K562 (cell line): ENCODE results near the gene GJA10. TPM values are rescaled to one million over a fixed set of nuclear protein-coding genes. Genes with fewer than 3 reads are reported as not detected.

Source experiments
- BCL6 ChIP-seq: fragments of 250-450 bp; sonication (Bioruptor Pico); IDR thresholded peaks from 2 replicates; pipeline ENCODE4 v1.4.0; 2020
- CBX2 ChIP-seq: fragments of 200-600 bp; sonication (generic); IDR thresholded peaks from one replicate; pipeline ENCODE4 v1.6.1; 2012; ENCODE audit warnings: mild to moderate bottlenecking, low read length, inconsistent platforms; ENCODE audit not compliant: insufficient read depth, poor library complexity, severe bottlenecking
- CBX3 ChIP-seq, 2 experiments: IDR thresholded peaks; 1 replicate in 1 of 2; 2 replicates in 1 of 2; pipeline ENCODE4 v1.6.1; 2012; ENCODE audit warnings: inconsistent platforms in 2 of 2, low read length in 2 of 2, borderline replicate concordance in 1 of 2, control low read depth in 1 of 2
- DDX20 ChIP-seq: fragments of 450-650 bp; IDR thresholded peaks from 2 replicates; pipeline ENCODE4 v1.6.1; 2016; ENCODE audit warnings: missing genetic modification characterization, low read depth, mild to moderate bottlenecking, missing compliant biosample characterization, moderate library complexity
- FOSL1 ChIP-seq: fragments of 200-800 bp; sonication (Bioruptor generic); conservative IDR thresholded peaks from 2 replicates; pipeline ENCODE4 v1.6.1; 2016; ENCODE audit warnings: missing genetic modification characterization, missing compliant biosample characterization
- HLTF ChIP-seq: fragments of 450-650 bp; IDR thresholded peaks from 2 replicates; pipeline ENCODE4 v1.6.1; 2016
- HSF4 ChIP-seq: fragments of 250-450 bp; sonication (Bioruptor Pico); IDR thresholded peaks from 2 replicates; pipeline ENCODE4 v2.1.2; 2022; ENCODE audit warnings: mild to moderate bottlenecking, moderate library complexity, borderline replicate concordance
- MCM2 ChIP-seq: fragments of 450-650 bp; IDR thresholded peaks from 2 replicates; pipeline ENCODE4 v1.6.1; 2017; ENCODE audit warnings: low read depth, mild to moderate bottlenecking
- RCOR1 ChIP-seq, 2 experiments: IDR thresholded peaks; 2 replicates each; pipeline ENCODE4 v1.6.1; 2012; ENCODE audit warnings: low read depth in 2 of 2, low read length in 2 of 2, borderline replicate concordance in 1 of 2, improper control_type of control experiment in 1 of 2
- SPI1 ChIP-seq: IDR thresholded peaks from 2 replicates; pipeline ENCODE4 v1.6.1; 2011; ENCODE audit warnings: low read depth, low read length, control low read depth, borderline replicate concordance
- SRF ChIP-seq, 2 experiments: fragments of 250-450, 450-650 bp in 1 of 2; sonication (Bioruptor Pico) in 1 of 2; sonication (generic) in 1 of 2; formaldehyde crosslinking; IDR thresholded peaks; 2 replicates each; pipeline versions ENCODE4 v1.5.0 to v1.5.1; 2020 to 2022; ENCODE audit warnings: mild to moderate bottlenecking in 1 of 2, missing genetic modification reagents in 1 of 2
- SRSF3 ChIP-seq: fragments of 200-400 bp; formaldehyde crosslinking; IDR thresholded peaks from 2 replicates; pipeline ENCODE4 v1.6.1; 2016; ENCODE audit warnings: mild to moderate bottlenecking, low read length, moderate library complexity; ENCODE audit not compliant: insufficient read depth
- ZNF644 ChIP-seq: fragments of 200-800 bp; sonication (Bioruptor generic); IDR thresholded peaks from 2 replicates; pipeline ENCODE4 v1.6.1; 2016; ENCODE audit warnings: low read depth, missing genetic modification characterization, missing compliant biosample characterization
- ZNF717 ChIP-seq: fragments of 250-450 bp; sonication (Bioruptor Pico); IDR thresholded peaks from 2 replicates; pipeline ENCODE4 v1.5.0; 2021
- polyA plus RNA-seq, 8 experiments: library from polyadenylated mRNA; depleted of rRNA in 4 of 8; stranded (reverse) in 5 of 8; unstranded in 3 of 8; fragments of >200 nt; fragmentation: Nextera tagmentation in 2 of 8; fragmentation: Illumina TruSeq in 1 of 8; extraction: Ambion mirVana in 2 of 8; extraction: Trizol in 1 of 8; gene quantifications; 2 replicates each; pipeline versions ENCODE4 v1.2.1 to v1.2.3, GENCODE V29; 2011 to 2014; ENCODE audit warnings: inconsistent platforms in 1 of 8, missing spikeins in 1 of 8
- total RNA-seq, 7 experiments: library from RNA; depleted of rRNA in 6 of 7; stranded (reverse); fragments of >200 nt in 6 of 7; fragmentation: Illumina TruSeq in 2 of 7; extraction: Trizol in 2 of 7; gene quantifications; 2 replicates each; pipeline versions ENCODE4 v1.2.1 to v1.2.3, GENCODE V29; 2011 to 2021; ENCODE audit warnings: low replicate concordance in 1 of 7
- TF ChIP-seq, protein P1 (sequence below): fragments of 450-650 bp; IDR thresholded peaks from 2 replicates; pipeline ENCODE4 v1.6.1; 2016; ENCODE audit warnings: borderline replicate concordance
- TF ChIP-seq, protein P2 (sequence below): fragments of 250-450 bp; sonication (Bioruptor Pico); IDR thresholded peaks from 2 replicates; pipeline ENCODE4 v1.5.0; 2021
- TF ChIP-seq, protein P3 (sequence below): sonication (generic); formaldehyde crosslinking; IDR thresholded peaks from 2 replicates; pipeline ENCODE4 v1.8.0; 2023; ENCODE audit warnings: missing genetic modification reagents, mild to moderate bottlenecking, borderline replicate concordance
- TF ChIP-seq, protein P4 (sequence below), 2 experiments: IDR thresholded peaks; 2 replicates each; pipeline ENCODE4 v1.6.1; 2011; ENCODE audit warnings: borderline replicate concordance in 1 of 2, control low read depth in 1 of 2, low read depth in 1 of 2, low read length in 1 of 2, mild to moderate bottlenecking in 1 of 2, mixed read lengths in 1 of 2, moderate library complexity in 1 of 2; ENCODE audit not compliant: insufficient read depth in 1 of 2, insufficient read length in 1 of 2, poor library complexity in 1 of 2, severe bottlenecking in 1 of 2; ENCODE audit errors: extremely low read depth in 1 of 2

GJA10 gene
- total and polyA plus RNA-seq, 9 of the 15 experiments (the other 6 are each of a cell fraction or from before 2014, with no cell fraction given): not detected

DNA sequence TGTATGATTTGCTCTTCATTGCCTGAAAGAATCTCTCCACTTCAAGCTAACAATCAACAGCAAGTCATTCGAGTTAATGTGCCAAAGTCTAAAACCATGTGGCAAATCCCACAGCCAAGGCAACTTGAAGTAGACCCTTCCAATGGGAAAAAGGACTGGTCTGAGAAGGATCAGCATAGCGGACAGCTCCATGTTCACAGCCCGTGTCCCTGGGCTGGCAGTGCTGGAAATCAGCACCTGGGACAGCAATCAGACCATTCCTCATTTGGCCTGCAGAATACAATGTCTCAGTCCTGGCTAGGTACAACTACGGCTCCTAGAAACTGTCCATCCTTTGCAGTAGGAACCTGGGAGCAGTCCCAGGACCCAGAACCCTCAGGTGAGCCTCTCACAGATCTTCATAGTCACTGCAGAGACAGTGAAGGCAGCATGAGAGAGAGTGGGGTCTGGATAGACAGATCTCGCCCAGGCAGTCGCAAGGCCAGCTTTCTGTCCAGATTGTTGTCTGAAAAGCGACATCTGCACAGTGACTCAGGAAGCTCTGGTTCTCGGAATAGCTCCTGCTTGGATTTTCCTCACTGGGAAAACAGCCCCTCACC lies 1.1 kb downstream of the GJA10 start (continued):
- TF ChIP-seq, protein P1, sequence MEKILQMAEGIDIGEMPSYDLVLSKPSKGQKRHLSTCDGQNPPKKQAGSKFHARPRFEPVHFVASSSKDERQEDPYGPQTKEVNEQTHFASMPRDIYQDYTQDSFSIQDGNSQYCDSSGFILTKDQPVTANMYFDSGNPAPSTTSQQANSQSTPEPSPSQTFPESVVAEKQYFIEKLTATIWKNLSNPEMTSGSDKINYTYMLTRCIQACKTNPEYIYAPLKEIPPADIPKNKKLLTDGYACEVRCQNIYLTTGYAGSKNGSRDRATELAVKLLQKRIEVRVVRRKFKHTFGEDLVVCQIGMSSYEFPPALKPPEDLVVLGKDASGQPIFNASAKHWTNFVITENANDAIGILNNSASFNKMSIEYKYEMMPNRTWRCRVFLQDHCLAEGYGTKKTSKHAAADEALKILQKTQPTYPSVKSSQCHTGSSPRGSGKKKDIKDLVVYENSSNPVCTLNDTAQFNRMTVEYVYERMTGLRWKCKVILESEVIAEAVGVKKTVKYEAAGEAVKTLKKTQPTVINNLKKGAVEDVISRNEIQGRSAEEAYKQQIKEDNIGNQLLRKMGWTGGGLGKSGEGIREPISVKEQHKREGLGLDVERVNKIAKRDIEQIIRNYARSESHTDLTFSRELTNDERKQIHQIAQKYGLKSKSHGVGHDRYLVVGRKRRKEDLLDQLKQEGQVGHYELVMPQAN: no peak
- TF ChIP-seq HSF4 (CRISPR knock-in tag) (no peak), RCOR1 (IDR thresholded peaks at IDR 0.05; ENCODE audit: borderline replicate concordance in 1 of 2, low read depth in 2 of 2, low read length in 2 of 2) (peak in 1 of 2 experiments; percentile 66; a peak in 1 of 4 replicates), SRF (CRISPR knock-in tag; IDR thresholded peaks at IDR 0.05) (peak in 1 of 2 experiments; percentile 79; a peak in 2 of 4 replicates), BCL6 (CRISPR knock-in tag) (no peak), ZNF717 (CRISPR knock-in tag) (no peak), ZNF644 (0 out of 2 replicates have a peak, but pooled peaks have one; percentile 42), CBX2 (no peak), DDX20 (tag) (no peak), CBX3 (IDR thresholded peaks at IDR 0.05; ENCODE audit: borderline replicate concordance in 1 of 2, low read length in 2 of 2) (no peak), HLTF (no peak), MCM2 (no peak), FOSL1 (tag) (no peak), SPI1 (no peak), SRSF3 (no peak)
- TF ChIP-seq, protein P2, sequence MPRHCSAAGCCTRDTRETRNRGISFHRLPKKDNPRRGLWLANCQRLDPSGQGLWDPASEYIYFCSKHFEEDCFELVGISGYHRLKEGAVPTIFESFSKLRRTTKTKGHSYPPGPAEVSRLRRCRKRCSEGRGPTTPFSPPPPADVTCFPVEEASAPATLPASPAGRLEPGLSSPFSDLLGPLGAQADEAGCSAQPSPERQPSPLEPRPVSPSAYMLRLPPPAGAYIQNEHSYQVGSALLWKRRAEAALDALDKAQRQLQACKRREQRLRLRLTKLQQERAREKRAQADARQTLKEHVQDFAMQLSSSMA (CRISPR knock-in tag): no peak
- TF ChIP-seq, protein P3, sequence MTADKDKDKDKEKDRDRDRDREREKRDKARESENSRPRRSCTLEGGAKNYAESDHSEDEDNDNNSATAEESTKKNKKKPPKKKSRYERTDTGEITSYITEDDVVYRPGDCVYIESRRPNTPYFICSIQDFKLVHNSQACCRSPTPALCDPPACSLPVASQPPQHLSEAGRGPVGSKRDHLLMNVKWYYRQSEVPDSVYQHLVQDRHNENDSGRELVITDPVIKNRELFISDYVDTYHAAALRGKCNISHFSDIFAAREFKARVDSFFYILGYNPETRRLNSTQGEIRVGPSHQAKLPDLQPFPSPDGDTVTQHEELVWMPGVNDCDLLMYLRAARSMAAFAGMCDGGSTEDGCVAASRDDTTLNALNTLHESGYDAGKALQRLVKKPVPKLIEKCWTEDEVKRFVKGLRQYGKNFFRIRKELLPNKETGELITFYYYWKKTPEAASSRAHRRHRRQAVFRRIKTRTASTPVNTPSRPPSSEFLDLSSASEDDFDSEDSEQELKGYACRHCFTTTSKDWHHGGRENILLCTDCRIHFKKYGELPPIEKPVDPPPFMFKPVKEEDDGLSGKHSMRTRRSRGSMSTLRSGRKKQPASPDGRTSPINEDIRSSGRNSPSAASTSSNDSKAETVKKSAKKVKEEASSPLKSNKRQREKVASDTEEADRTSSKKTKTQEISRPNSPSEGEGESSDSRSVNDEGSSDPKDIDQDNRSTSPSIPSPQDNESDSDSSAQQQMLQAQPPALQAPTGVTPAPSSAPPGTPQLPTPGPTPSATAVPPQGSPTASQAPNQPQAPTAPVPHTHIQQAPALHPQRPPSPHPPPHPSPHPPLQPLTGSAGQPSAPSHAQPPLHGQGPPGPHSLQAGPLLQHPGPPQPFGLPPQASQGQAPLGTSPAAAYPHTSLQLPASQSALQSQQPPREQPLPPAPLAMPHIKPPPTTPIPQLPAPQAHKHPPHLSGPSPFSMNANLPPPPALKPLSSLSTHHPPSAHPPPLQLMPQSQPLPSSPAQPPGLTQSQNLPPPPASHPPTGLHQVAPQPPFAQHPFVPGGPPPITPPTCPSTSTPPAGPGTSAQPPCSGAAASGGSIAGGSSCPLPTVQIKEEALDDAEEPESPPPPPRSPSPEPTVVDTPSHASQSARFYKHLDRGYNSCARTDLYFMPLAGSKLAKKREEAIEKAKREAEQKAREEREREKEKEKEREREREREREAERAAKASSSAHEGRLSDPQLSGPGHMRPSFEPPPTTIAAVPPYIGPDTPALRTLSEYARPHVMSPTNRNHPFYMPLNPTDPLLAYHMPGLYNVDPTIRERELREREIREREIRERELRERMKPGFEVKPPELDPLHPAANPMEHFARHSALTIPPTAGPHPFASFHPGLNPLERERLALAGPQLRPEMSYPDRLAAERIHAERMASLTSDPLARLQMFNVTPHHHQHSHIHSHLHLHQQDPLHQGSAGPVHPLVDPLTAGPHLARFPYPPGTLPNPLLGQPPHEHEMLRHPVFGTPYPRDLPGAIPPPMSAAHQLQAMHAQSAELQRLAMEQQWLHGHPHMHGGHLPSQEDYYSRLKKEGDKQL (CRISPR knock-in tag): no peak
- TF ChIP-seq, protein P4, sequence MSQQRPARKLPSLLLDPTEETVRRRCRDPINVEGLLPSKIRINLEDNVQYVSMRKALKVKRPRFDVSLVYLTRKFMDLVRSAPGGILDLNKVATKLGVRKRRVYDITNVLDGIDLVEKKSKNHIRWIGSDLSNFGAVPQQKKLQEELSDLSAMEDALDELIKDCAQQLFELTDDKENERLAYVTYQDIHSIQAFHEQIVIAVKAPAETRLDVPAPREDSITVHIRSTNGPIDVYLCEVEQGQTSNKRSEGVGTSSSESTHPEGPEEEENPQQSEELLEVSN (IDR thresholded peaks at IDR 0.05; ENCODE audit: borderline replicate concordance in 1 of 2, extremely low read depth in 1 of 2, insufficient read depth in 1 of 2, insufficient read length in 1 of 2, low read depth in 1 of 2, low read length in 1 of 2, poor library complexity in 1 of 2, severe bottlenecking in 1 of 2): no peak
